ENCODE results near the gene ARHGAP27. TPM values are rescaled to one million over a fixed set of nuclear protein-coding genes. Genes with fewer than 3 reads are reported as not detected.

ARHGAP27 gene
- total RNA-seq, 1 donor from 2014 or later: 155 TPM

- TF ChIP-seq CTCF (IDR thresholded peaks at IDR 0.05; ENCODE audit: unreplicated experiment): no peak
- Mint-ChIP-seq H3K9me3 (ENCODE audit: unreplicated experiment) (no peaks in the 10 kb centered on the region), H3K4me1 (ENCODE audit: unreplicated experiment) (peaks cover 8% of the 10 kb centered on the region), H3K27me3 (ENCODE audit: unreplicated experiment) (peaks cover 12% of the 10 kb centered on the region), H3K36me3 (ENCODE audit: low read depth, unreplicated experiment) (peaks cover 36% of the 10 kb centered on the region), H3K4me3 (ENCODE audit: unreplicated experiment) (peak overlapping the region; percentile 74), H3K27ac (ENCODE audit: unreplicated experiment) (peak overlapping the region; percentile 88)
- DNase-seq (ENCODE audit: low spot score): no peak
Measured at GRCh38 chr17:45396496-45397205, 36.0 kb downstream of the ARHGAP27 start.

GRCh38 chr17:45395569-45396415, 36.9 kb downstream of the ARHGAP27 start:
- no peak for TF ChIP-seq CTCF (IDR thresholded peaks at IDR 0.05; ENCODE audit: unreplicated experiment)
- Mint-ChIP-seq H3K9me3 (ENCODE audit: unreplicated experiment) (no peaks in the 10 kb centered on the region), H3K27ac (ENCODE audit: unreplicated experiment) (no peak overlapping the region), H3K27me3 (ENCODE audit: unreplicated experiment) (peaks cover 12% of the 10 kb centered on the region), H3K4me1 (ENCODE audit: unreplicated experiment) (peaks cover 12% of the 10 kb centered on the region), H3K36me3 (ENCODE audit: low read depth, unreplicated experiment) (peaks cover 28% of the 10 kb centered on the region), H3K4me3 (ENCODE audit: unreplicated experiment) (no peak overlapping the region)
- no peak for DNase-seq (ENCODE audit: low spot score)

GRCh38 chr17:45394913-45395568, 37.6 kb downstream of the ARHGAP27 start:
- TF ChIP-seq CTCF (IDR thresholded peaks at IDR 0.05; ENCODE audit: unreplicated experiment): peak; percentile 83
- peaks cover 12% of the 10 kb centered on the region for H3K4me1 Mint-ChIP-seq (ENCODE audit: unreplicated experiment)
- peak; percentile 82 for DNase-seq (ENCODE audit: low spot score)
- H3K27ac Mint-ChIP-seq (ENCODE audit: unreplicated experiment): no peak overlapping the region
- no peak overlapping the region for H3K4me3 Mint-ChIP-seq (ENCODE audit: unreplicated experiment)
- no peaks in the 10 kb centered on the region for H3K9me3 Mint-ChIP-seq (ENCODE audit: unreplicated experiment)
- peaks cover 12% of the 10 kb centered on the region for H3K27me3 Mint-ChIP-seq (ENCODE audit: unreplicated experiment)
- H3K36me3 Mint-ChIP-seq (ENCODE audit: low read depth, unreplicated experiment): peaks cover 22% of the 10 kb centered on the region

- no peaks in the 10 kb centered on the region for H3K9me3 Mint-ChIP-seq (ENCODE audit: unreplicated experiment)
- no peak for TF ChIP-seq CTCF (IDR thresholded peaks at IDR 0.05; ENCODE audit: unreplicated experiment)
- no peak overlapping the region for H3K27ac Mint-ChIP-seq (ENCODE audit: unreplicated experiment)
- H3K4me3 Mint-ChIP-seq (ENCODE audit: unreplicated experiment): no peak overlapping the region
- peaks cover 12% of the 10 kb centered on the region for H3K27me3 Mint-ChIP-seq (ENCODE audit: unreplicated experiment)
- DNase-seq (ENCODE audit: low spot score): no peak
- H3K4me1 Mint-ChIP-seq (ENCODE audit: unreplicated experiment): peaks cover 12% of the 10 kb centered on the region
- peaks cover 22% of the 10 kb centered on the region for H3K36me3 Mint-ChIP-seq (ENCODE audit: low read depth, unreplicated experiment)
Measured at GRCh38 chr17:45394564-45394912, 38.1 kb downstream of the ARHGAP27 start.

Data from endothelial cell (in vitro differentiated cells).